Endothelial cell (in vitro differentiated cells): ENCODE measurements around the gene MIF4GD. TPM values are rescaled to one million over a fixed set of nuclear protein-coding genes. Genes with fewer than 3 reads are reported as not detected.

Source experiments
- DNase-seq: peaks from one replicate; pipeline ENCODE4 v3.0.0; 2021; ENCODE audit warnings: low spot score
- H3K27ac Mint-ChIP-seq: one replicate; pipeline ENCODE4 v1.8.0; 2021; ENCODE audit warnings: mixed read lengths, inconsistent platforms; ENCODE audit not compliant: unreplicated experiment
- H3K27me3 Mint-ChIP-seq: one replicate; pipeline ENCODE4 v1.8.0; 2021; ENCODE audit warnings: mild to moderate bottlenecking, moderate library complexity, mixed read lengths, inconsistent platforms; ENCODE audit not compliant: unreplicated experiment
- H3K36me3 Mint-ChIP-seq: one replicate; pipeline ENCODE4 v1.8.0; 2021; ENCODE audit warnings: mild to moderate bottlenecking, low read depth, mixed read lengths, inconsistent platforms; ENCODE audit not compliant: unreplicated experiment
- H3K4me1 Mint-ChIP-seq: one replicate; pipeline ENCODE4 v1.8.0; 2021; ENCODE audit warnings: mild to moderate bottlenecking, mixed read lengths, inconsistent platforms; ENCODE audit not compliant: unreplicated experiment
- H3K4me3 Mint-ChIP-seq: one replicate; pipeline ENCODE4 v1.8.0; 2021; ENCODE audit warnings: mild to moderate bottlenecking, mixed read lengths, inconsistent platforms; ENCODE audit not compliant: unreplicated experiment
- H3K9me3 Mint-ChIP-seq: one replicate; pipeline ENCODE4 v1.8.0; 2021; ENCODE audit warnings: mixed read lengths, inconsistent platforms; ENCODE audit not compliant: unreplicated experiment
- CTCF ChIP-seq: fragments of 200-600 bp; sonication (generic); IDR thresholded peaks from one replicate; pipeline ENCODE4 v1.5.0; 2021; ENCODE audit warnings: antibody characterized with exemption; ENCODE audit not compliant: unreplicated experiment
- total RNA-seq: library from RNA; stranded (reverse); fragmentation: NEBNext Ultra II Directional; extraction: Animal tissue kit (Norgen Biotek cat#: 25700); gene quantifications from one replicate; pipeline ENCODE4 v1.2.1, GENCODE V29; 2021; ENCODE audit not compliant: unreplicated experiment

Gene MIF4GD
- total RNA-seq, 1 donor from 2014 or later: 15.7 TPM

GRCh38 chr17:75270218-75270965 is 639 bp downstream of the MIF4GD start:
- peaks cover 51% of the 10 kb centered on the region for H3K4me1 Mint-ChIP-seq
- no peak overlapping the region for H3K27ac Mint-ChIP-seq
- TF ChIP-seq CTCF: no peak
- H3K27me3 Mint-ChIP-seq: no peaks in the 10 kb centered on the region
- peak; percentile 62 for DNase-seq
- peak overlapping the region; percentile 89 for H3K4me3 Mint-ChIP-seq
- no peaks in the 10 kb centered on the region for H3K9me3 Mint-ChIP-seq
- peaks cover 8% of the 10 kb centered on the region for H3K36me3 Mint-ChIP-seq

GRCh38 chr17:75269844-75270217 is 1.2 kb downstream of the MIF4GD start:
- no peak for DNase-seq
- Mint-ChIP-seq H3K9me3 (no peaks in the 10 kb centered on the region), H3K36me3 (peaks cover 8% of the 10 kb centered on the region), H3K27ac (no peak overlapping the region), H3K27me3 (no peaks in the 10 kb centered on the region), H3K4me1 (peaks cover 53% of the 10 kb centered on the region), H3K4me3 (peak overlapping the region; percentile 89)
- TF ChIP-seq CTCF: no peak

GRCh38 chr17:75267411-75268232 is 3.4 kb downstream of the MIF4GD start:
- TF ChIP-seq CTCF: no peak
- Mint-ChIP-seq H3K27ac (peak overlapping the region; percentile 64), H3K27me3 (peaks cover 2% of the 10 kb centered on the region), H3K9me3 (no peaks in the 10 kb centered on the region), H3K4me1 (peaks cover 45% of the 10 kb centered on the region), H3K36me3 (peaks cover 8% of the 10 kb centered on the region), H3K4me3 (peak overlapping the region; percentile 33)
- DNase-seq: peak; percentile 35

- Mint-ChIP-seq H3K4me1 (peaks cover 50% of the 10 kb centered on the region), H3K27me3 (peaks cover 4% of the 10 kb centered on the region), H3K9me3 (no peaks in the 10 kb centered on the region), H3K36me3 (peaks cover 8% of the 10 kb centered on the region), H3K27ac (peak overlapping the region; percentile 84), H3K4me3 (peak overlapping the region; percentile 51)
- DNase-seq: no peak
- no peak for TF ChIP-seq CTCF
Observed at GRCh38 chr17:75267153-75267410, 3.9 kb downstream of the MIF4GD start.
